HG03520 (cell line): ENCODE results near the gene DDX49.
"Not testable (repeated sequence)": the region's sequence is repeated elsewhere in the genome, so short reads cannot be mapped to it uniquely, and the experiment has no call there.

ENCODE experiments used
- ATAC-seq: cut with Tn5 transposase; IDR thresholded peaks from one replicate; pipeline ENCODE4 v1.9.1; 2021; ENCODE audit warnings: mild to moderate bottlenecking, moderate library complexity; ENCODE audit not compliant: unreplicated experiment

Gene DDX49

GRCh38 chr19:18908917-18909619, 10.4 kb upstream of the DDX49 start:
- no peak for ATAC-seq

GRCh38 chr19:18910010-18910409, 9.5 kb upstream of the DDX49 start:
- ATAC-seq = no peak

- ATAC-seq = no peak
These were observed 8.6 kb upstream of the DDX49 start for GRCh38 chr19:18910801-18911436.

- no peak for ATAC-seq
These were observed 6.6 kb upstream of the DDX49 start for GRCh38 chr19:18912933-18913332.

- no peak for ATAC-seq
These were observed 6.0 kb upstream of the DDX49 start for GRCh38 chr19:18913466-18913865.

GRCh38 chr19:18915639-18916038, 3.9 kb upstream of the DDX49 start:
- no peak for ATAC-seq

GRCh38 chr19:18917593-18917992, 1.9 kb upstream of the DDX49 start:
- ATAC-seq = not testable (repeated sequence)

GRCh38 chr19:18919900-18920214, 342 bp downstream of the DDX49 start:
- no peak for ATAC-seq

- ATAC-seq = no peak
These were observed 885 bp downstream of the DDX49 start for GRCh38 chr19:18920400-18920799.

GRCh38 chr19:18921593-18921992, 2.1 kb downstream of the DDX49 start:
- ATAC-seq = no peak

GRCh38 chr19:18922228-18922985, 2.9 kb downstream of the DDX49 start:
- no peak for ATAC-seq

- no peak for ATAC-seq
These were observed 5.2 kb downstream of the DDX49 start for GRCh38 chr19:18924684-18925213.

- no peak for ATAC-seq
These were observed 8.7 kb downstream of the DDX49 start for GRCh38 chr19:18928018-18928805.

- ATAC-seq = no peak
These were observed 9.8 kb downstream of the DDX49 start for GRCh38 chr19:18929311-18929710.

GRCh38 chr19:18931316-18932162, 12.0 kb downstream of the DDX49 start:
- ATAC-seq = no peak

GRCh38 chr19:18932216-18932841, 12.8 kb downstream of the DDX49 start:
- no peak for ATAC-seq

- no peak for ATAC-seq
These were observed 13.8 kb downstream of the DDX49 start for GRCh38 chr19:18933297-18933696.

GRCh38 chr19:18939163-18939562, 19.6 kb downstream of the DDX49 start:
- ATAC-seq = no peak

GRCh38 chr19:18939922-18940768, 20.6 kb downstream of the DDX49 start:
- no peak for ATAC-seq
